HUES6 (cell line): ENCODE results near the gene FBXW5.

ENCODE experiments used
- H3K27ac ChIP-seq: 2 replicates; pipeline ENCODE4 v1.7.0; 2013; ENCODE audit warnings: low read depth, mild to moderate bottlenecking, low read length, inconsistent platforms
- H3K27me3 ChIP-seq: 2 replicates; pipeline ENCODE4 v1.6.1; 2013; ENCODE audit warnings: low read length; ENCODE audit not compliant: control insufficient read depth, insufficient read depth
- H3K36me3 ChIP-seq: 2 replicates; pipeline ENCODE4 v1.6.1; 2013; ENCODE audit warnings: low read length; ENCODE audit not compliant: control insufficient read depth, insufficient read depth
- H3K4me1 ChIP-seq: 2 replicates; pipeline ENCODE4 v1.6.1; 2013; ENCODE audit warnings: low read length; ENCODE audit not compliant: control insufficient read depth, insufficient read depth
- H3K4me3 ChIP-seq: 2 replicates; pipeline ENCODE4 v1.5.1; 2013; ENCODE audit warnings: low read depth, low read length
- H3K9ac ChIP-seq: one replicate; pipeline ENCODE4 v1.6.1; 2013; ENCODE audit warnings: mild to moderate bottlenecking, low read length
- H3K9me3 ChIP-seq: 2 replicates; pipeline ENCODE4 v1.6.1; 2013; ENCODE audit warnings: low read depth, low read length; ENCODE audit not compliant: control insufficient read depth, insufficient read depth

FBXW5 gene

GRCh38 chr9:136945333-136946227 is 1.0 kb upstream of the FBXW5 start:
- peaks cover 17% of the 10 kb centered on the region for H3K4me1 ChIP-seq
- no peak overlapping the region for H3K4me3 ChIP-seq
- no peak overlapping the region for H3K27ac ChIP-seq

GRCh38 chr9:136944212-136944518 is 373 bp downstream of the FBXW5 start:
- H3K36me3 ChIP-seq = peaks cover 36% of the 10 kb centered on the region
- no peaks in the 10 kb centered on the region for H3K9me3 ChIP-seq
- H3K4me1 ChIP-seq = peaks cover 13% of the 10 kb centered on the region
- H3K4me3 ChIP-seq = peak overlapping the region; percentile 87
- H3K27me3 ChIP-seq = no peaks in the 10 kb centered on the region
- 0 out of 2 replicates have a peak overlapping the region, but pooled peaks have one; percentile 34 for H3K27ac ChIP-seq
- H3K9ac ChIP-seq = peak overlapping the region; percentile 87

More at GRCh38 chr9:136945333-136946227, 1.0 kb upstream of the FBXW5 start:
- H3K36me3 ChIP-seq = peaks cover 23% of the 10 kb centered on the region
- H3K9ac ChIP-seq = no peak overlapping the region
- no peaks in the 10 kb centered on the region for H3K9me3 ChIP-seq
- no peaks in the 10 kb centered on the region for H3K27me3 ChIP-seq

- Histone ChIP-seq H3K27me3 (no peaks in the 10 kb centered on the region), H3K4me1 (peaks cover 13% of the 10 kb centered on the region), H3K9me3 (no peaks in the 10 kb centered on the region), H3K4me3 (peak overlapping the region; percentile 87), H3K36me3 (peaks cover 38% of the 10 kb centered on the region), H3K9ac (peak overlapping the region; percentile 87), H3K27ac (0 out of 2 replicates have a peak overlapping the region, but pooled peaks have one; percentile 34)
Observed at GRCh38 chr9:136943291-136944211, 987 bp downstream of the FBXW5 start.

DNA sequence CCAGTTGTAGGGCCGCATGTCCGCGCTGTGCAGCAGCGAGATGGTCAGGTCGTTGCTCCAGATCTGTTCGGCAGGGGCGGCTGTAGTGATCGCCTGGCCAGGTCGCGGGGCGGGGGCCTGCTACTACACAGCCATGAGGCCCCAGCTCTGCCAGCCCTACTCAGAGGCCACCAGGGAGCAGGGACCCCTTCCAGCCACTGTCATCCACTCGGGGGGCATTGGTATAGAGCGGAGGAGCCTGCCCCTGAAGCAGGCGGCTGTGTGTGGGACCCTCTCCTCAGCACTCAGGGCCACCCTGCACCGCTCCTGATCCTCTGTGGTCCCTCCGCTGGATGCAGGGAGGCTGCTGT is 1.7 kb downstream of the FBXW5 start:
- Histone ChIP-seq H3K27me3 (no peaks in the 10 kb centered on the region), H3K9ac (no peak overlapping the region), H3K9me3 (no peaks in the 10 kb centered on the region), H3K27ac (no peak overlapping the region), H3K4me3 (peak overlapping the region; percentile 87; the same call in 1 of the 2 replicates), H3K4me1 (peaks cover 12% of the 10 kb centered on the region), H3K36me3 (peaks cover 38% of the 10 kb centered on the region)

DNA sequence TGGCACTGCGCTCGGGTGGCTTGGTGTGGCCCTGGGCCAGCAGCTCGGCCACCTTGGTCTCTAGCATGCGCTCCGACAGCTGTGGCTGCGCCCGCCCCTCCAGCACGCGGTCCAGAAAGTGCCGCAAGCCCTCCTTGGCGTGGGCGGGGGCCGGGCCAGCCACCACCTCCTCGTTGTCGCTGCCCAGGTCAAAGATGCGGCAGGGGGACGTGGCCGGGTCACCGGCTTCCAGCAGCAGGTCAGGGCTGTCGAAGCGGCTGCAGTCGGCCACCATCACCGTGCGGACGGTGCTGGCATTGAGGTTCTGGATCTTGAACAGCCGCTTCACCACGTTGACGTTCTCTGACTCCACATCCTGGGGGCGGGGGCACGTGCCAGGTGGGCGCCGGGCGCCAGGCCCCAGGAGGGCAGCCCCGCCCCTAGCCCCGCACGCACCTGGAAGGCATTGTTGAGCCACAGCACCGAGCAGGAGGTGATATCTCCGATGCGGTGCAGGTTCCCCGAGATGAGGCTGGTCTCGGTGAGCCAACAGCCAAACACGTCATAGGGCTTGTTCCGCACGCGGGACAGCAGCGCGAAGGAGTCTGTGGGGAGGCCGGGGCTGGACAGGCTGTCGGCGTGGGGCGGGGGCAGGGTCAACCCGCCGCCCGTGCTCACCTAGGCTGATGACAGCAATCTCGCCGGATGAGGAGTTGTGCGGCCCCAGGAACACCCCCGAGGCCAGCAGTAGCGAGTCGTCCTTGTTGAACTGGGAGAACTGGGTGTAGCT is 2.2 kb downstream of the FBXW5 start:
- Histone ChIP-seq H3K9me3 (no peaks in the 10 kb centered on the region), H3K36me3 (peaks cover 43% of the 10 kb centered on the region), H3K27me3 (no peaks in the 10 kb centered on the region), H3K4me1 (peaks cover 13% of the 10 kb centered on the region), H3K9ac (no peak overlapping the region), H3K27ac (no peak overlapping the region), H3K4me3 (0 out of 2 replicates have a peak overlapping the region, but pooled peaks have one; percentile 87)

DNA sequence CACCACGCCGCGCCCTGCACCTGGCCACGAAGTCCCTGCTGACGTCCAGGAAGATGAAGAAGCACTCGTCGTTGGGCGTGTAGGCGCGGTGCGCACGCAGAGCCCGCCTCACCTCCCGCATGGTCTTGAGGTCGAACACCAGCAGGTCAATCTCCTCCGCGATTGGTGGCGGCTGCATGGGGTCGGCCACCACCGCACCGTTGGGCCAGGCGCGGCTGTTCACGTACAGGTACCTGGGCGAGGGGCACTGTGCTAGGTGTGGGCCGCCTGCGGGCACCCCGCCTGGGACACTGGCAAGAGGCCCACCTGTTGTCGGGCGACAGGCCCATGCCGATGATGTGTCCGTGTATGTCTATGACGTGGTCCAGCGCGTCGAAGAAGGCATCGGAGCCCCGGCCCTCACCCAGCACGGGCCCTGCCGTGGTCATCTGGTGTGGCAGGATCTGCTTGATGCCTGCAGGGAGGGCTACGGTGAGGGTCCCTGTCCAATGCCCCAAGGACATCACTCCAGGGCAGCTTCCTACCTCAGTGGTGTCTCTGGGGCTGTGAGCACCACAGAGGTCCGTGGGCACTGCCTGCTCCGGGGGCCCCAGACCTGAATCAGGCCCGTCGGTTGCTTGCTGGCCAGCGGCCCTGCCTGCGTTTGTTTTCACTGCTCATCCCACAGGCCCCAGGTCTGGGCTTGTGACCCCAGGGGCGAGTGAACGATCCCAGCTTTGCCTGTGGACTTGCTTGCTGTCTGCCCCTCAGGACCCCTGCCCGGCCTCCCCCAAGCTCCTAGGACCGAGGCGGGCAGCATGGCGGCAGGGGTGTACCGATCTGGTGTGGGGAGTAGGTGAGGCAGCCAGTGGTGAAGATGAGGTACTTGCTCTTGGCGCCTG is 3.1 kb downstream of the FBXW5 start:
- Histone ChIP-seq H3K36me3 (peaks cover 48% of the 10 kb centered on the region), H3K4me1 (peaks cover 13% of the 10 kb centered on the region), H3K4me3 (no peak overlapping the region), H3K9me3 (no peaks in the 10 kb centered on the region), H3K27me3 (no peaks in the 10 kb centered on the region), H3K9ac (no peak overlapping the region), H3K27ac (no peak overlapping the region)

DNA sequence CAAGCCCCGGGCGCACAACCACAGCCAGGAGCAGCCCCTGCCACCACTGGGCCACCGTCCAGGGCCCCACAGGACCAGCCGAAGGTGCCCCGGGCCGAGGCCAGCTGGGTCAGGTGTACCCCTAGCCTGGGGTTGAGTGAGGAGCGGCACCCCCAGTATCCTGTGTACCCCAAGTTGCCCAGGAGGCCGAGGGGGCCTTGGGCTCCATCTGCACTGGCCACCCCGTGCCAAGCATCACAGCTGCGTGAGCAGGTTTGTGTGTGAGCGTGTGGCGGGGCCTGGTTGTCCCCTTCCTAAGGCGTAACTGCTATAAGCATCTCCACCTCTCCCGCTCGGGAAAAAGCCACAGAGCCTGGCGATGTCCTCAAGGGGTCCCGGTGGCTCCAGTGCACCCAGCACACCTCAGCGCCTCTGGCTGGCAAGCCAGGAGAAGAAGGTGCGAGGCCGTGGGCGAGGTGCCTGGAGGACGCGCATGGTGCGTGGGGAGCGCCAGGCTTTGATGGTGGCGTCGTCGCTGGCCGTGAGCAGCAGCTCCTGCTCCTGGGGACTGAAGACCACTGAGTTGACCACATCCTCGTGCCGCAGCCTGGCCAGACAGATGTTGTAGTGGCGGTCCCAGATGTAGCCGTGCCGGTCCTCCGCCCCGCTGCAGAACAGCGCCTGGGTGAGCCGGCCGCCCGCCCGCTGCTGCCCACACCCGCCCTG is 3.9 kb downstream of the FBXW5 start:
- H3K4me1 ChIP-seq = peaks cover 13% of the 10 kb centered on the region
- H3K27ac ChIP-seq = no peak overlapping the region
- no peak overlapping the region for H3K9ac ChIP-seq
- no peaks in the 10 kb centered on the region for H3K9me3 ChIP-seq
- no peak overlapping the region for H3K4me3 ChIP-seq
- H3K27me3 ChIP-seq = no peaks in the 10 kb centered on the region
- peaks cover 49% of the 10 kb centered on the region for H3K36me3 ChIP-seq

DNA sequence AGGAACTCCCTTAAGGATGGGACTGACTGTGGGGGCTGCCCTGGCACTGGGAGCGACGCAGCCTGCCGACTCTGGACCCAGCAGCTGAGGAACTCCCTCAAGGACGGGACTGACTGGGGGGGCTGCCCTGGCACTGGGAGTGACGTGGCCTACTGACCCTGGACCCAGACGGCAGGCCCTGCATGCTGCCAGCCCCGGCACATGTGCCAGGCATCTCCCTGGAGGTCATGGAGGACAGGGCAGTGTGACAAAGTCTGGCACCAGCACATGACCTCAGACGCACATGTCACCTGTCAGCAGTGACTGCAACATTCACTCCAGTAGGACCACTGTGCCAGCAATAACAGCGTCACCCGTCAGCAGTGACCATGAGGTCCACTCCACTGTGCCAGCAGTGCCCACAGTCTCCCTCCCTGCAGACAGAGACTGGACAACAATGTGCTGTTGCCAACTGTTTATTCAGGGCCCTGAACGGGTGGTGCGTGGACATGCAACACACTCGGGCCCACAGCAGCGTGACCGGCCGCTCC is 4.5 kb downstream of the FBXW5 start:
- Histone ChIP-seq H3K9ac (no peak overlapping the region), H3K27ac (no peak overlapping the region), H3K4me1 (peaks cover 11% of the 10 kb centered on the region), H3K9me3 (no peaks in the 10 kb centered on the region), H3K36me3 (peaks cover 49% of the 10 kb centered on the region), H3K27me3 (no peaks in the 10 kb centered on the region), H3K4me3 (no peak overlapping the region)

DNA sequence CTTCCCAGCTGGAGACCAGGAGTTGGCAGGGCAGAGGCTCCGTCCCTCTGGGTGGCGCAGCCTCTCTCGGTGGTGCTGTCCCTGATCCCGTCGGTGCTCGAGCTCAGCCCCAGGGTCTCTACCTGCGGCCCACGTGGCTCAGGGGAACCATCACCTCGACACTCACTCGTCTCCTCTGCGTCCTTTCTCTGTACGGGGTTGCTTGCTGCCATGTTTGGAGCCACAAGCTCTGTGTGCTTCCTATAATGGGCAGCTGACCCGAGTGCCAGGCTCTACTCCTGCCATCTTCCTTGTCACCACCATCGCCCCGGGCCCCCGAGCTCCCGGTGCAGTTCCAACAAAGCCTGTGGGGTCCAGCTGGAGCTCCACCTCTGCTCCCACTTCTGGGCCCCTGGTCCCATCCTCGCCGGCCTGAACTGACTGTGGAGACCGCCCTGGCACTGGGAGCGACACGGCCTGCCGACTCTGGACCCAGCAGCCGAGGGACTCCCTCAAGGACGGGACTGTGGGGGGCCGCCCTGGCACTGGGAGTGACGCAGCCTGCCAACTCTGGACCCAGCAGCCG is 5.0 kb downstream of the FBXW5 start:
- Histone ChIP-seq H3K9me3 (no peaks in the 10 kb centered on the region), H3K4me1 (peaks cover 8% of the 10 kb centered on the region), H3K9ac (no peak overlapping the region), H3K27me3 (no peaks in the 10 kb centered on the region), H3K4me3 (no peak overlapping the region), H3K27ac (no peak overlapping the region), H3K36me3 (peaks cover 52% of the 10 kb centered on the region)
